ENCODE results near the gene SNRPA1.
"Not testable (repeated sequence)": the region's sequence is repeated elsewhere in the genome, so short reads cannot be mapped to it uniquely, and the experiment has no call there.

SNRPA1 gene

GRCh38 chr15:101294731-101295606 lies at the start of gene SNRPA1:
SNRPA1 (minus strand) TSS chr15:101295248; CDS start chr15:101295178, 70 bp downstream.
- TF ChIP-seq CTCF (IDR thresholded peaks at IDR 0.05; ENCODE audit: control insufficient read depth, extremely low read depth, insufficient read depth), result no peak
- H3K4me3 ChIP-seq (ENCODE audit: low read depth, low read length), result peak within 1 kb of the TSS; percentile 95
- DNase-seq (ENCODE audit: low read depth), result peak; percentile 74

GRCh38 chr15:101342056-101342455 lies 47.0 kb upstream of the SNRPA1 start:
- H3K4me3 ChIP-seq (ENCODE audit: low read depth, low read length), result no peak overlapping the region
- DNase-seq (ENCODE audit: low read depth), result no peak
- TF ChIP-seq CTCF (IDR thresholded peaks at IDR 0.05; ENCODE audit: control insufficient read depth, extremely low read depth, insufficient read depth), result no peak

GRCh38 chr15:101338502-101339057 lies 43.5 kb upstream of the SNRPA1 start:
- DNase-seq (ENCODE audit: low read depth), result no peak
- TF ChIP-seq CTCF (IDR thresholded peaks at IDR 0.05; ENCODE audit: control insufficient read depth, extremely low read depth, insufficient read depth), result no peak
- H3K4me3 ChIP-seq (ENCODE audit: low read depth, low read length), result no peak overlapping the region

- H3K4me3 ChIP-seq (ENCODE audit: low read depth, low read length), result no peak overlapping the region
- no peak for DNase-seq (ENCODE audit: low read depth)
- no peak for TF ChIP-seq CTCF (IDR thresholded peaks at IDR 0.05; ENCODE audit: control insufficient read depth, extremely low read depth, insufficient read depth)
Measured at GRCh38 chr15:101337976-101338375, 42.9 kb upstream of the SNRPA1 start.

- peak overlapping the region; percentile 3; the same call in 1 of the 2 replicates for H3K4me3 ChIP-seq (ENCODE audit: low read depth, low read length)
Measured at GRCh38 chr15:101333907-101334789, 39.1 kb upstream of the SNRPA1 start.

GRCh38 chr15:101332061-101332467 lies 37.0 kb upstream of the SNRPA1 start:
- DNase-seq (ENCODE audit: low read depth), result no peak
- TF ChIP-seq CTCF (IDR thresholded peaks at IDR 0.05; ENCODE audit: control insufficient read depth, extremely low read depth, insufficient read depth), result no peak
- no peak overlapping the region for H3K4me3 ChIP-seq (ENCODE audit: low read depth, low read length)

More at GRCh38 chr15:101333907-101334789, 39.1 kb upstream of the SNRPA1 start:
- not testable (repeated sequence) for DNase-seq (ENCODE audit: low read depth)
